Mesodermal cell (in vitro differentiated cells): ENCODE data around the gene GCA. TPM values are rescaled to one million over a fixed set of nuclear protein-coding genes. Genes with fewer than 3 reads are reported as not detected.

ENCODE experiments used
- H3K27ac ChIP-seq: 2 replicates; pipeline ENCODE4 v1.7.0; 2013; ENCODE audit warnings: mild to moderate bottlenecking, low read depth, low read length, moderate library complexity; ENCODE audit not compliant: severe bottlenecking
- H3K36me3 ChIP-seq: 2 replicates; pipeline ENCODE4 v1.7.1; 2013; ENCODE audit warnings: mild to moderate bottlenecking, low read length, moderate library complexity; ENCODE audit not compliant: control insufficient read depth, insufficient read depth
- H3K4me1 ChIP-seq: one replicate; pipeline ENCODE4 v1.7.1; 2013; ENCODE audit warnings: mild to moderate bottlenecking, low read length; ENCODE audit not compliant: insufficient read depth, control insufficient read depth, poor library complexity, severe bottlenecking
- H3K4me3 ChIP-seq: 2 replicates; pipeline ENCODE4 v1.7.0; 2013; ENCODE audit warnings: low read length, control low read depth, mild to moderate bottlenecking; ENCODE audit not compliant: insufficient read depth, poor library complexity, severe bottlenecking; ENCODE audit errors: extremely low read depth
- H3K9me3 ChIP-seq: 2 replicates; pipeline ENCODE4 v1.7.1; 2013; ENCODE audit warnings: mild to moderate bottlenecking, low read length, moderate library complexity; ENCODE audit not compliant: control insufficient read depth
- WGBS, 2 experiments: methylation state at CpG; one replicate each; pipeline ENCODE4 v1.1.5; 2013; ENCODE audit warnings: missing lambda C conversion rate in 2 of 2; ENCODE audit not compliant: insufficient coverage in 2 of 2; 5-methylcytosine and 5-hydroxymethylcytosine counted together
- polyA plus RNA-seq, 2 experiments: library from polyadenylated mRNA; stranded (reverse); fragments of 50-300 nt; gene quantifications; one replicate each; pipeline ENCODE4 v1.2.3, GENCODE V29; 2013

Gene GCA
- polyA plus RNA-seq (2013, experiment 1 of 2) = 16.1 TPM
- polyA plus RNA-seq (2013, experiment 2 of 2) = 14.4 TPM

GRCh38 chr2:162343824-162344616 lies at the start of gene GCA:
Gene GCA (plus strand): TSS chr2:162344132. CDS start chr2:162344249, 117 bp downstream.
- H3K36me3 ChIP-seq = no peaks in the 10 kb centered on the region
- H3K4me3 ChIP-seq = peak within 1 kb of the TSS; percentile 62
- H3K27ac ChIP-seq = peak within 1 kb of the TSS; percentile 68
- H3K4me1 ChIP-seq = no peaks in the 10 kb centered on the region
- WGBS, 2 experiments = 0% methylated on average over 31 to 39 of the region's 57 CpGs
- H3K9me3 ChIP-seq = no peaks in the 10 kb centered on the region

GRCh38 chr2:162295009-162295408 lies 48.9 kb upstream of the GCA start:
- Histone ChIP-seq H3K36me3 (no peaks in the 10 kb centered on the region), H3K4me1 (no peaks in the 10 kb centered on the region), H3K27ac (no peak overlapping the region), H3K4me3 (no peak overlapping the region), H3K9me3 (no peaks in the 10 kb centered on the region)
- no CpG with 5 or more reads among the region's 2 CpGs for WGBS, 2 experiments

- no peaks in the 10 kb centered on the region for H3K36me3 ChIP-seq
- WGBS, 2 experiments = 57 to 82% methylated on average over 3 to 5 of the region's 5 CpGs
Observed at GRCh38 chr2:162297925-162298552, 45.9 kb upstream of the GCA start.

GRCh38 chr2:162298669-162299335 lies 45.1 kb upstream of the GCA start:
- Histone ChIP-seq H3K9me3 (no peaks in the 10 kb centered on the region), H3K4me3 (no peak overlapping the region), H3K4me1 (no peaks in the 10 kb centered on the region), H3K27ac (no peak overlapping the region), H3K36me3 (no peaks in the 10 kb centered on the region)
- WGBS, 2 experiments = 92 to 95% methylated on average over 6 to 8 of the region's 9 CpGs

More at GRCh38 chr2:162297925-162298552, 45.9 kb upstream of the GCA start:
- Histone ChIP-seq H3K4me1 (no peaks in the 10 kb centered on the region), H3K27ac (no peak overlapping the region), H3K9me3 (no peaks in the 10 kb centered on the region), H3K4me3 (no peak overlapping the region)

- no peak overlapping the region for H3K4me3 ChIP-seq
- H3K4me1 ChIP-seq = no peaks in the 10 kb centered on the region
- no peaks in the 10 kb centered on the region for H3K36me3 ChIP-seq
- H3K27ac ChIP-seq = no peak overlapping the region
- no peaks in the 10 kb centered on the region for H3K9me3 ChIP-seq
Observed at GRCh38 chr2:162300266-162300665, 43.7 kb upstream of the GCA start.

GRCh38 chr2:162301151-162301804 lies 42.7 kb upstream of the GCA start:
- Histone ChIP-seq H3K36me3 (no peaks in the 10 kb centered on the region), H3K4me3 (no peak overlapping the region), H3K9me3 (no peaks in the 10 kb centered on the region), H3K27ac (no peak overlapping the region), H3K4me1 (no peaks in the 10 kb centered on the region)
- 0 to 14% methylated on average over 1 to 2 of the region's 6 CpGs for WGBS, 2 experiments

- Histone ChIP-seq H3K4me3 (no peak overlapping the region), H3K4me1 (no peaks in the 10 kb centered on the region)
- WGBS, 2 experiments = no CpG with 5 or more reads among the region's 1 CpG
Observed at GRCh38 chr2:162301877-162302276, 42.1 kb upstream of the GCA start.

GRCh38 chr2:162305901-162306300 lies 38.0 kb upstream of the GCA start:
- Histone ChIP-seq H3K9me3 (no peaks in the 10 kb centered on the region), H3K27ac (no peak overlapping the region), H3K36me3 (no peaks in the 10 kb centered on the region), H3K4me1 (no peaks in the 10 kb centered on the region), H3K4me3 (no peak overlapping the region)
- 73 to 100% methylated on average over 1 to 2 of the region's 3 CpGs for WGBS, 2 experiments

More at GRCh38 chr2:162301877-162302276, 42.1 kb upstream of the GCA start:
- Histone ChIP-seq H3K36me3 (no peaks in the 10 kb centered on the region), H3K9me3 (no peaks in the 10 kb centered on the region), H3K27ac (no peak overlapping the region)

- Histone ChIP-seq H3K27ac (no peak overlapping the region), H3K36me3 (no peaks in the 10 kb centered on the region), H3K4me1 (no peaks in the 10 kb centered on the region), H3K4me3 (no peak overlapping the region), H3K9me3 (no peaks in the 10 kb centered on the region)
- WGBS, 2 experiments = 89% methylated on average over 2 of the region's 3 CpGs; no CpG with 5 or more reads in 1 of the 2 experiments
Observed at GRCh38 chr2:162308747-162309503, 35.0 kb upstream of the GCA start.

- H3K27ac ChIP-seq = no peak overlapping the region
- no peaks in the 10 kb centered on the region for H3K4me1 ChIP-seq
- H3K4me3 ChIP-seq = no peak overlapping the region
- WGBS, 2 experiments = no CpG with 5 or more reads among the region's 1 CpG
- no peaks in the 10 kb centered on the region for H3K36me3 ChIP-seq
- no peaks in the 10 kb centered on the region for H3K9me3 ChIP-seq
Observed at GRCh38 chr2:162312853-162313252, 31.1 kb upstream of the GCA start.
